K562 (cell line): ENCODE data around the gene USP48. TPM values are rescaled to one million over a fixed set of nuclear protein-coding genes. Genes with fewer than 3 reads are reported as not detected.
A peak's percentile ranks its signal among the peaks of the same experiment; 100 is the strongest.

ENCODE experiments used
- DMBX1 ChIP-seq: fragments of 250-450 bp; sonication (Bioruptor Pico); IDR thresholded peaks from 2 replicates; pipeline ENCODE4 v1.8.0; 2022; ENCODE audit warnings: inconsistent platforms, mild to moderate bottlenecking, moderate library complexity, borderline replicate concordance
- ERF ChIP-seq: fragments of 450-650 bp; formaldehyde crosslinking; IDR thresholded peaks from 2 replicates; pipeline ENCODE4 v1.4.0; 2020; ENCODE audit warnings: mild to moderate bottlenecking, mixed read lengths
- GABPB1 ChIP-seq: sonication (generic); formaldehyde crosslinking; IDR thresholded peaks from 2 replicates; pipeline ENCODE4 v1.8.0; 2022; ENCODE audit warnings: mild to moderate bottlenecking, missing genetic modification reagents
- GTF2A2 ChIP-seq: IDR thresholded peaks from 2 replicates; pipeline ENCODE4 v1.6.1; 2016; ENCODE audit warnings: mild to moderate bottlenecking, missing genetic modification characterization, missing compliant biosample characterization
- HNRNPLL ChIP-seq: fragments of 200-400 bp; formaldehyde crosslinking; IDR thresholded peaks from 2 replicates; pipeline ENCODE4 v1.6.1; 2017; ENCODE audit warnings: low read length, low read depth, mild to moderate bottlenecking; ENCODE audit not compliant: poor library complexity, severe bottlenecking
- IRF2 ChIP-seq: sonication (generic); formaldehyde crosslinking; IDR thresholded peaks from 2 replicates; pipeline ENCODE4 v1.8.1; 2022; ENCODE audit warnings: mild to moderate bottlenecking, missing genetic modification reagents
- MITF ChIP-seq: IDR thresholded peaks from 2 replicates; pipeline ENCODE4 v1.6.1; 2014; ENCODE audit warnings: antibody characterized with exemption
- MTA1 ChIP-seq: fragments of 450-650 bp; IDR thresholded peaks from 2 replicates; pipeline ENCODE4 v1.6.1; 2017; ENCODE audit warnings: borderline replicate concordance
- NCOA1 ChIP-seq: fragments of 450-650 bp; IDR thresholded peaks from 2 replicates; pipeline ENCODE4 v1.6.1; 2016; ENCODE audit warnings: low read depth
- NEUROD1 ChIP-seq: fragments of 150-350 bp; IDR thresholded peaks from 2 replicates; pipeline ENCODE4 v1.6.1; 2014; ENCODE audit warnings: borderline replicate concordance, low read length, low read depth; ENCODE audit not compliant: partially characterized antibody
- PBX2 ChIP-seq, 2 experiments: IDR thresholded peaks in 1 of 2; conservative IDR thresholded peaks in 1 of 2; 2 replicates each; pipeline ENCODE4 v1.6.1; 2016; ENCODE audit warnings: low read depth in 2 of 2, mild to moderate bottlenecking in 1 of 2, missing compliant biosample characterization in 1 of 2, missing genetic modification characterization in 1 of 2, moderate library complexity in 1 of 2
- RFX7 ChIP-seq: fragments of 250-450 bp; sonication (Bioruptor Pico); IDR thresholded peaks from 2 replicates; pipeline ENCODE4 v1.5.1; 2021; ENCODE audit warnings: mild to moderate bottlenecking
- SLC30A9 ChIP-seq: fragments of 250-450 bp; sonication (Bioruptor Pico); IDR thresholded peaks from 2 replicates; pipeline ENCODE4 v1.8.0; 2022; ENCODE audit warnings: mild to moderate bottlenecking, moderate library complexity
- SREBF2 ChIP-seq: sonication (generic); formaldehyde crosslinking; IDR thresholded peaks from 2 replicates; pipeline ENCODE4 v1.4.0; 2020; ENCODE audit warnings: mild to moderate bottlenecking, missing genetic modification reagents
- STAT6 ChIP-seq: sonication (generic); formaldehyde crosslinking; IDR thresholded peaks from 2 replicates; pipeline ENCODE4 v1.8.1; 2023; ENCODE audit warnings: mild to moderate bottlenecking, missing genetic modification reagents
- TAF9B ChIP-seq: fragments of 450-650 bp; IDR thresholded peaks from 2 replicates; pipeline ENCODE4 v1.6.1; 2018; ENCODE audit warnings: mild to moderate bottlenecking; ENCODE audit not compliant: partially characterized antibody
- TCF3 ChIP-seq: sonication (generic); formaldehyde crosslinking; IDR thresholded peaks from 2 replicates; pipeline ENCODE4 v1.4.0; 2020; ENCODE audit warnings: mild to moderate bottlenecking, missing genetic modification reagents
- TCF7L2 ChIP-seq: fragments of 150-350 bp; IDR thresholded peaks from 2 replicates; pipeline ENCODE4 v1.6.1; 2016; ENCODE audit warnings: low read depth, mild to moderate bottlenecking, low read length, moderate library complexity
- TOE1 ChIP-seq, 2 experiments: fragments of 450-650 bp in 1 of 2; sonication (generic) in 1 of 2; formaldehyde crosslinking in 1 of 2; IDR thresholded peaks; 2 replicates each; pipeline versions ENCODE4 v1.7.1 to v1.8.0; 2016 to 2022; ENCODE audit warnings: borderline replicate concordance in 2 of 2, mild to moderate bottlenecking in 2 of 2, antibody characterized with exemption in 1 of 2, inconsistent platforms in 1 of 2, low read depth in 1 of 2, missing genetic modification reagents in 1 of 2, moderate library complexity in 1 of 2
- ZNF146 ChIP-seq: IDR thresholded peaks from one replicate; pipeline ENCODE4 v1.6.1; 2018; ENCODE audit warnings: missing compliant biosample characterization; ENCODE audit not compliant: unreplicated experiment
- ZNF253 ChIP-seq: fragments of 250-450 bp; sonication (Bioruptor Pico); conservative IDR thresholded peaks from 2 replicates; pipeline ENCODE4 v1.6.1; 2021; ENCODE audit warnings: mild to moderate bottlenecking
- ZNF507 ChIP-seq: conservative IDR thresholded peaks from 2 replicates; pipeline ENCODE4 v1.6.1; 2017; ENCODE audit warnings: missing genetic modification characterization, missing compliant biosample characterization
- polyA plus RNA-seq, 8 experiments: library from polyadenylated mRNA; depleted of rRNA in 4 of 8; stranded (reverse) in 5 of 8; unstranded in 3 of 8; fragments of >200 nt; fragmentation: Nextera tagmentation in 2 of 8; fragmentation: Illumina TruSeq in 1 of 8; extraction: Ambion mirVana in 2 of 8; extraction: Trizol in 1 of 8; gene quantifications; 2 replicates each; pipeline versions ENCODE4 v1.2.1 to v1.2.3, GENCODE V29; 2011 to 2014; ENCODE audit warnings: inconsistent platforms in 1 of 8, missing spikeins in 1 of 8
- total RNA-seq, 7 experiments: library from RNA; depleted of rRNA in 6 of 7; stranded (reverse); fragments of >200 nt in 6 of 7; fragmentation: Illumina TruSeq in 2 of 7; extraction: Trizol in 2 of 7; gene quantifications; 2 replicates each; pipeline versions ENCODE4 v1.2.1 to v1.2.3, GENCODE V29; 2011 to 2021; ENCODE audit warnings: low replicate concordance in 1 of 7

USP48 gene
- total and polyA plus RNA-seq, 9 of the 15 experiments (the other 6 are each of a cell fraction or from before 2014, with no cell fraction given): 23.3 to 123 (median 106) TPM

- no peak for TF ChIP-seq ZNF507 (tag)
- peak; percentile 97 for TF ChIP-seq HNRNPLL
- TF ChIP-seq PBX2 (CRISPR knock-in tag; IDR thresholded peaks at IDR 0.05; ENCODE audit: low read depth): no peak
- no peak for TF ChIP-seq PBX2 (tag; conservative IDR thresholded peaks at IDR 0.05; ENCODE audit: low read depth)
- TF ChIP-seq GTF2A2 (tag): no peak
- no peak for TF ChIP-seq TCF3
- peak; percentile 43; the same call in 1 of the 2 replicates for TF ChIP-seq MTA1
- no peak for TF ChIP-seq ZNF146 (CRISPR knock-in tag)
- TF ChIP-seq DMBX1: 0 out of 2 replicates have a peak, but pooled peaks have one; percentile 30
- peak; percentile 38 for TF ChIP-seq NEUROD1
- peak; percentile 68; the same call in 1 of the 2 replicates for TF ChIP-seq GABPB1
- TF ChIP-seq TAF9B: peak; percentile 59
- TF ChIP-seq SREBF2 (CRISPR knock-in tag): no peak
- no peak for TF ChIP-seq IRF2 (CRISPR knock-in tag)
- TF ChIP-seq RFX7: no peak
- no peak for TF ChIP-seq ZNF253 (CRISPR knock-in tag)
- TF ChIP-seq NCOA1: no peak
- TF ChIP-seq STAT6 (CRISPR knock-in tag): 0 out of 2 replicates have a peak, but pooled peaks have one; percentile 78
- no peak for TF ChIP-seq TCF7L2
- no peak for TF ChIP-seq ERF (CRISPR knock-in tag)
- TF ChIP-seq TOE1 (IDR thresholded peaks at IDR 0.05; ENCODE audit: borderline replicate concordance): 0 out of 2 replicates have a peak, but pooled peaks have one; percentile 26
- TF ChIP-seq TOE1 (CRISPR knock-in tag; IDR thresholded peaks at IDR 0.05; ENCODE audit: borderline replicate concordance, low read depth): no peak
- no peak for TF ChIP-seq MITF
- no peak for TF ChIP-seq SLC30A9
Observed at GRCh38 chr1:21782349-21782867, 541 bp downstream of the USP48 start (continued).
